HepG2 (cell line): Measurements from ENCODE around the gene DHCR7. TPM values are rescaled to one million over a fixed set of nuclear protein-coding genes. Genes with fewer than 3 reads are reported as not detected.

Source experiments
- ATAC-seq: fragments of 200-7000 bp; cut with Tn5 transposase; 3 replicates; pipeline ENCODE4 v1.9.1; 2020; ENCODE audit warnings: mild to moderate bottlenecking, moderate library complexity
- BruUV-seq: library from RNA; stranded (reverse); fragments of 400-500 nt; replicated peaks from 2 replicates; lab custom pipeline; 2021; lab: Mats Ljungman, UMichigan
- CTCF ChIA-PET: fragments of 300-600 bp; formaldehyde crosslinking; extraction: SDS; loops from one replicate; lab custom pipeline; 2021; ENCODE audit warnings: low total read pairs, inconsistent platforms, low intra/inter-chr PET ratio; lab: Yijun Ruan, JAX
- POLR2A ChIA-PET: fragments of 350-600 bp; sonication (Branson Sonifier 250); formaldehyde crosslinking; loops from one replicate; lab custom pipeline; 2020; ENCODE audit warnings: antibody characterized with exemption, inconsistent platforms; lab: Yijun Ruan, JAX
- DNase-seq: peaks from one replicate; pipeline ENCODE4 v3.0.0-alpha.2; 2015; ENCODE audit warnings: low spot score
- FAIRE-seq: peaks from 3 replicates; lab custom pipeline; 2011; peaks lifted over from hg19 to GRCh38; lab: Jason Lieb, UNC
- H2AFZ ChIP-seq: one replicate; pipeline ENCODE4 v1.6.1; 2011; ENCODE audit warnings: low read length, inconsistent platforms
- H3K27ac ChIP-seq: fragments of 300-600 bp; 3 replicates; pipeline ENCODE4 v1.8.0; 2011; ENCODE audit warnings: mixed run types, mild to moderate bottlenecking, mixed read lengths, low read length, inconsistent platforms; ENCODE audit not compliant: insufficient read depth; ENCODE audit errors: extremely low read length
- H3K27me3 ChIP-seq, 2 experiments: fragments of 200-600 bp in 1 of 2; 2 replicates in 1 of 2; 3 replicates in 1 of 2; pipeline versions ENCODE4 v1.6.0 to v1.8.0; 2011; ENCODE audit warnings: low read length in 2 of 2, mild to moderate bottlenecking in 2 of 2, moderate library complexity in 2 of 2, inconsistent platforms in 1 of 2; ENCODE audit not compliant: insufficient read depth in 2 of 2, control insufficient read depth in 1 of 2
- H3K36me3 ChIP-seq, 2 experiments: fragments of 200-600 bp in 1 of 2; replicated peaks in 1 of 2; 2 replicates in 1 of 2; 3 replicates in 1 of 2; pipeline versions ENCODE4 v1.5.1 to v1.8.0; 2011; ENCODE audit warnings: low read length in 2 of 2, inconsistent platforms in 1 of 2; ENCODE audit not compliant: insufficient read depth in 2 of 2, control insufficient read depth in 1 of 2
- H3K4me1 ChIP-seq: 2 replicates; pipeline ENCODE4 v1.5.1; 2012; ENCODE audit warnings: low read length, inconsistent platforms; ENCODE audit not compliant: insufficient read depth
- H3K4me2 ChIP-seq: 2 replicates; pipeline ENCODE4 v1.6.0; 2011; ENCODE audit warnings: low read depth, low read length, inconsistent platforms
- H3K4me3 ChIP-seq, 3 experiments: fragments of 200-600 bp in 1 of 3; sonication (generic), shearing (Covaris generic) in 1 of 3; replicated peaks in 1 of 3; 2 replicates each; pipeline ENCODE4 v1.5.1; 2011 to 2016; ENCODE audit warnings: low read length in 3 of 3, inconsistent platforms in 2 of 3, low read depth in 2 of 3, mild to moderate bottlenecking in 2 of 3, control low read depth in 1 of 3, mixed read lengths in 1 of 3; ENCODE audit not compliant: insufficient read depth in 1 of 3
- H3K79me2 ChIP-seq: one replicate; pipeline ENCODE4 v1.6.1; 2011; ENCODE audit warnings: low read length, inconsistent platforms; ENCODE audit not compliant: insufficient read depth
- H3K9ac ChIP-seq: 2 replicates; pipeline ENCODE4 v1.6.0; 2011; ENCODE audit warnings: mild to moderate bottlenecking, low read depth, low read length, inconsistent platforms; ENCODE audit not compliant: insufficient read depth
- H3K9me3 ChIP-seq: 2 replicates; pipeline ENCODE4 v1.5.1; 2012; ENCODE audit warnings: mild to moderate bottlenecking, low read length
- H4K20me1 ChIP-seq: 2 replicates; pipeline ENCODE4 v1.6.0; 2011; ENCODE audit warnings: inconsistent platforms, mild to moderate bottlenecking, low read length, moderate library complexity; ENCODE audit not compliant: insufficient read depth
- GTF3A ChIP-seq: sonication (generic); formaldehyde crosslinking; conservative IDR thresholded peaks from 2 replicates; pipeline ENCODE4 v1.4.0; 2020; ENCODE audit warnings: mild to moderate bottlenecking, missing genetic modification reagents
- ZNF770 ChIP-seq: sonication (generic); formaldehyde crosslinking; IDR thresholded peaks from 2 replicates; pipeline ENCODE4 v1.5.0; 2020; ENCODE audit warnings: mild to moderate bottlenecking, missing genetic modification reagents
- WGBS: methylation state at CpG from one replicate; pipeline ENCODE4 v1.1.6; 2017; ENCODE audit warnings: low lambda C conversion rate; 5-methylcytosine and 5-hydroxymethylcytosine counted together
- in situ Hi-C: cut with HindIII; loops from 2 replicates; pipeline ENCODE4 v1.10.0; 2017; ENCODE audit warnings: low pct_unique_long_range_greater_than_20kb; ENCODE audit not compliant: extremely low pct_ligation_motif_present
- intact Hi-C: fragments of 100-400 bp; cut with micrococcal nuclease; formaldehyde crosslinking; loops from one replicate; pipeline ENCODE4 v1.10.0; 2022; ENCODE audit not compliant: unreplicated experiment
- polyA plus RNA-seq, 8 experiments: library from polyadenylated mRNA; depleted of rRNA in 3 of 8; stranded (reverse) in 7 of 8; unstranded in 1 of 8; fragments of >200 nt; fragmentation: Illumina TruSeq in 4 of 8; extraction: Trizol in 4 of 8; gene quantifications; 2 replicates each; pipeline versions ENCODE4 v1.2.1 to v1.2.3, GENCODE V29; 2011 to 2016; ENCODE audit warnings: low read depth in 4 of 8, missing spikeins in 1 of 8, mixed read lengths in 1 of 8; ENCODE audit not compliant: insufficient read depth in 1 of 8
- total RNA-seq, 5 experiments: library from RNA; depleted of rRNA; stranded (reverse); fragments of >200 nt; fragmentation: Illumina TruSeq; extraction: Trizol; gene quantifications; 2 replicates each; pipeline ENCODE4 v1.2.3, GENCODE V29; 2016; ENCODE audit warnings: low read depth in 1 of 5
- TF ChIP-seq, protein P1 (sequence below): sonication (generic); formaldehyde crosslinking; IDR thresholded peaks from 2 replicates; pipeline ENCODE4 v1.5.1; 2020; ENCODE audit warnings: mild to moderate bottlenecking, missing genetic modification reagents, moderate library complexity
- TF ChIP-seq, protein P2 (sequence below): sonication (generic); formaldehyde crosslinking; IDR thresholded peaks from 2 replicates; pipeline ENCODE4 v1.4.0; 2020; ENCODE audit warnings: mild to moderate bottlenecking, missing genetic modification reagents

The DHCR7 gene
- total and polyA plus RNA-seq, 2 of the 13 experiments (the other 11 are each of a cell fraction or from before 2014, with no cell fraction given) = 96.0 to 143 TPM

- Histone ChIP-seq H3K4me1 (no peaks in the 10 kb centered on the region), H3K36me3 (peaks cover 13 to 37% of the 10 kb centered on the region in 2 experiments), H4K20me1 (no peaks in the 10 kb centered on the region), H3K9ac (no peak overlapping the region), H3K79me2 (no peaks in the 10 kb centered on the region), H3K27ac (no peak overlapping the region), H3K27me3 (no peaks in the 10 kb centered on the region), H2AFZ (no peak overlapping the region), H3K9me3 (no peaks in the 10 kb centered on the region), H3K4me3 (no peak overlapping the region), H3K4me2 (no peak overlapping the region)
- DNase-seq = no peak
- ATAC-seq = no peak
- BruUV-seq = no TSS peak
- in situ Hi-C loops (no loop called here), intact Hi-C loops (no loop called here)
- ChIA-PET POLR2A (no interaction called here), CTCF (no interaction called here)
- no peak for FAIRE-seq
- TF ChIP-seq, protein P1, sequence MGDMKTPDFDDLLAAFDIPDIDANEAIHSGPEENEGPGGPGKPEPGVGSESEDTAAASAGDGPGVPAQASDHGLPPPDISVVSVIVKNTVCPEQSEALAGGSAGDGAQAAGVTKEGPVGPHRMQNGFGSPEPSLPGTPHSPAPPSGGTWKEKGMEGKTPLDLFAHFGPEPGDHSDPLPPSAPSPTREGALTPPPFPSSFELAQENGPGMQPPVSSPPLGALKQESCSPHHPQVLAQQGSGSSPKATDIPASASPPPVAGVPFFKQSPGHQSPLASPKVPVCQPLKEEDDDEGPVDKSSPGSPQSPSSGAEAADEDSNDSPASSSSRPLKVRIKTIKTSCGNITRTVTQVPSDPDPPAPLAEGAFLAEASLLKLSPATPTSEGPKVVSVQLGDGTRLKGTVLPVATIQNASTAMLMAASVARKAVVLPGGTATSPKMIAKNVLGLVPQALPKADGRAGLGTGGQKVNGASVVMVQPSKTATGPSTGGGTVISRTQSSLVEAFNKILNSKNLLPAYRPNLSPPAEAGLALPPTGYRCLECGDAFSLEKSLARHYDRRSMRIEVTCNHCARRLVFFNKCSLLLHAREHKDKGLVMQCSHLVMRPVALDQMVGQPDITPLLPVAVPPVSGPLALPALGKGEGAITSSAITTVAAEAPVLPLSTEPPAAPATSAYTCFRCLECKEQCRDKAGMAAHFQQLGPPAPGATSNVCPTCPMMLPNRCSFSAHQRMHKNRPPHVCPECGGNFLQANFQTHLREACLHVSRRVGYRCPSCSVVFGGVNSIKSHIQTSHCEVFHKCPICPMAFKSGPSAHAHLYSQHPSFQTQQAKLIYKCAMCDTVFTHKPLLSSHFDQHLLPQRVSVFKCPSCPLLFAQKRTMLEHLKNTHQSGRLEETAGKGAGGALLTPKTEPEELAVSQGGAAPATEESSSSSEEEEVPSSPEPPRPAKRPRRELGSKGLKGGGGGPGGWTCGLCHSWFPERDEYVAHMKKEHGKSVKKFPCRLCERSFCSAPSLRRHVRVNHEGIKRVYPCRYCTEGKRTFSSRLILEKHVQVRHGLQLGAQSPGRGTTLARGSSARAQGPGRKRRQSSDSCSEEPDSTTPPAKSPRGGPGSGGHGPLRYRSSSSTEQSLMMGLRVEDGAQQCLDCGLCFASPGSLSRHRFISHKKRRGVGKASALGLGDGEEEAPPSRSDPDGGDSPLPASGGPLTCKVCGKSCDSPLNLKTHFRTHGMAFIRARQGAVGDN (CRISPR knock-in tag) = peak; percentile 27; the same call in 1 of the 2 replicates
- TF ChIP-seq ZNF770 (CRISPR knock-in tag) (0 out of 2 replicates have a peak, but pooled peaks have one; percentile 26), GTF3A (CRISPR knock-in tag) (no peak)
- TF ChIP-seq, protein P2, sequence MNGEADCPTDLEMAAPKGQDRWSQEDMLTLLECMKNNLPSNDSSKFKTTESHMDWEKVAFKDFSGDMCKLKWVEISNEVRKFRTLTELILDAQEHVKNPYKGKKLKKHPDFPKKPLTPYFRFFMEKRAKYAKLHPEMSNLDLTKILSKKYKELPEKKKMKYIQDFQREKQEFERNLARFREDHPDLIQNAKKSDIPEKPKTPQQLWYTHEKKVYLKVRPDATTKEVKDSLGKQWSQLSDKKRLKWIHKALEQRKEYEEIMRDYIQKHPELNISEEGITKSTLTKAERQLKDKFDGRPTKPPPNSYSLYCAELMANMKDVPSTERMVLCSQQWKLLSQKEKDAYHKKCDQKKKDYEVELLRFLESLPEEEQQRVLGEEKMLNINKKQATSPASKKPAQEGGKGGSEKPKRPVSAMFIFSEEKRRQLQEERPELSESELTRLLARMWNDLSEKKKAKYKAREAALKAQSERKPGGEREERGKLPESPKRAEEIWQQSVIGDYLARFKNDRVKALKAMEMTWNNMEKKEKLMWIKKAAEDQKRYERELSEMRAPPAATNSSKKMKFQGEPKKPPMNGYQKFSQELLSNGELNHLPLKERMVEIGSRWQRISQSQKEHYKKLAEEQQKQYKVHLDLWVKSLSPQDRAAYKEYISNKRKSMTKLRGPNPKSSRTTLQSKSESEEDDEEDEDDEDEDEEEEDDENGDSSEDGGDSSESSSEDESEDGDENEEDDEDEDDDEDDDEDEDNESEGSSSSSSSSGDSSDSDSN (CRISPR knock-in tag) = no peak
- 95% methylated on average over 5 of the region's 6 CpGs for WGBS
Observed at GRCh38 chr11:71488681-71489270, 40.6 kb upstream of the DHCR7 start.
